ENCODE data around the gene ANKRD45.
"Not testable (repeated sequence)": the region's sequence is repeated elsewhere in the genome, so short reads cannot be mapped to it uniquely, and the experiment has no call there.

The ANKRD45 gene

DNA sequence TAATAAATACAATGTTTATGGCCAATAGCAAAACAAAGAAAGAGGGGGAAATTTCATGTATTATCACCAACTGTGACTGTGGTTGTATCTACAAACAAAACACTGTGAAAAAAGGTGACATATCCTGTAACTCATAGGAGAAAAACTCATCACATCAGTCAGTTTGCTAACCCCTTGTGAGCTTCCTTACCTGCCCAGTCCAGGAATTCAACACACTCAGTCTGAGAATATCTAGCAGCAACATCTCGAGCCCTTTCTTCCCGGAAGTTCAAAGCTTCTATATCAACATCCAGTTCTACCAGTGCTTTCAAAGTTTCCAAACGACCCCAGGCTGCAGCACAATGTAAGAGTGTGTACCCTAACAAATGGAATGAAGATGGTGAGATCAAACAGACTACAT, 23.0 kb downstream of the ANKRD45 start:
- no peaks in the 10 kb centered on the region for H3K9me3 ChIP-seq
- no peak overlapping the region for H3K4me3 ChIP-seq (ENCODE audit: low read depth, low read length)
- TF ChIP-seq, protein P1, sequence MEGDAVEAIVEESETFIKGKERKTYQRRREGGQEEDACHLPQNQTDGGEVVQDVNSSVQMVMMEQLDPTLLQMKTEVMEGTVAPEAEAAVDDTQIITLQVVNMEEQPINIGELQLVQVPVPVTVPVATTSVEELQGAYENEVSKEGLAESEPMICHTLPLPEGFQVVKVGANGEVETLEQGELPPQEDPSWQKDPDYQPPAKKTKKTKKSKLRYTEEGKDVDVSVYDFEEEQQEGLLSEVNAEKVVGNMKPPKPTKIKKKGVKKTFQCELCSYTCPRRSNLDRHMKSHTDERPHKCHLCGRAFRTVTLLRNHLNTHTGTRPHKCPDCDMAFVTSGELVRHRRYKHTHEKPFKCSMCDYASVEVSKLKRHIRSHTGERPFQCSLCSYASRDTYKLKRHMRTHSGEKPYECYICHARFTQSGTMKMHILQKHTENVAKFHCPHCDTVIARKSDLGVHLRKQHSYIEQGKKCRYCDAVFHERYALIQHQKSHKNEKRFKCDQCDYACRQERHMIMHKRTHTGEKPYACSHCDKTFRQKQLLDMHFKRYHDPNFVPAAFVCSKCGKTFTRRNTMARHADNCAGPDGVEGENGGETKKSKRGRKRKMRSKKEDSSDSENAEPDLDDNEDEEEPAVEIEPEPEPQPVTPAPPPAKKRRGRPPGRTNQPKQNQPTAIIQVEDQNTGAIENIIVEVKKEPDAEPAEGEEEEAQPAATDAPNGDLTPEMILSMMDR (IDR thresholded peaks at IDR 0.05; ENCODE audit: low read depth, low read length): no peak
- H3K36me3 ChIP-seq: no peaks in the 10 kb centered on the region
- H3K4me1 ChIP-seq: no peaks in the 10 kb centered on the region
- DNase-seq: no peak
- no peaks in the 10 kb centered on the region; the same call in 1 of the 2 replicates for H3K27me3 ChIP-seq

DNA sequence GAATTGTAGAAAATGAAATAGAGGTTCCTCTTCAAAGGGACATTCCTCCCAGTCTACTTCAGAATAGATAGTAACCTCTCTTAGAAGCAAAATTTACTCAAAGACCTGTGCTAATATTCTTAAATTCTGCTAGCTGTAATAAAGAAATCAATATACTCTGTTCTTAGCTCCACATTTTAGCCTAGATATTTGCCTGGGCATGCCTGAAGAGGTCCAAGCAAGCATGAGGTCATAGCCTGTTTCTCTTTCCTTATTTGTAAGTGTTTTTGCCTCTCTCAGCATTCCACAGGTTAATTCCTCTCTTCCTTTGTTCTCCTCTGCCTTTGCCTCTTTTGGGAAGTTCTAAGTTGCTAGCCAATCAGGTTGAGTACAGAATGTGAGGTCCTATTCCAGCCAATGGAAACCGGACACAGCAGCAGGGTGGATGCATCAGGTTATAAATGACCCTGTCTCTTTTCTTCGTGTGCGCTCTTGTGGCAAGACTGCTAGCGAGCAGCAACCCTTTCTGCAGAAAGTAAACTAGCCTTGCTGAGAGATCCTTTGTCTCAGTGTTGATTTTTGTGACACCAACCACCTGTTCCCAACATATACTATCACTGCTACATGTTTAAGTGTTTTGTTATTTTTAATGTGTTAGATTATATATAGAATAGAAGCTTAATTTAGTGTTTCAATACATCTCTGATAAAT, 27.1 kb downstream of the ANKRD45 start:
- not testable (repeated sequence) for DNase-seq; H3K9me3 ChIP-seq; H3K4me3 ChIP-seq (ENCODE audit: low read depth, low read length); H3K4me1 ChIP-seq; H3K27me3 ChIP-seq; H3K36me3 ChIP-seq

DNA sequence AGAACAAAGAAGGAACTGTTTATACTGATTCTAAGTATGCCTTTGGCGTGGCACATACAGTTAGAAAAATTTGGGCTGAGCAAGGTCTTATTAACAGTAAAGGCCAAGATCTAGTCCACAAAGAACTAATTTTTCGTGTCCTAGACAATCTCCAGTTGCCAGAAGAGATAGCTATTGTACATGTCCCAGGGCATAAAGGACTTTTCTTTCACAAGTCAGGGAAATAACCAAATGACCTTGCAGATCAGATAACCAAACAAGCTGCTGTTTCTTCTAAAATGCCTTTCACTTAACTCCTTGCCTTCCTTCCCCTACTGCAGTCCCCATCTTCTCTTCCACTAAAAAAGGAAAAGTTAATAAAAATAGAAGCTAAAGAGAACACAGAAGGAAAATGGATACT, 30.5 kb downstream of the ANKRD45 start:
- Histone ChIP-seq H3K9me3 (no peaks in the 10 kb centered on the region), H3K4me3 (ENCODE audit: low read depth, low read length) (no peak overlapping the region), H3K36me3 (no peaks in the 10 kb centered on the region), H3K27me3 (no peaks in the 10 kb centered on the region), H3K4me1 (no peaks in the 10 kb centered on the region)
- DNase-seq: no peak
- TF ChIP-seq, protein P1 (IDR thresholded peaks at IDR 0.05; ENCODE audit: low read depth, low read length): no peak

DNA sequence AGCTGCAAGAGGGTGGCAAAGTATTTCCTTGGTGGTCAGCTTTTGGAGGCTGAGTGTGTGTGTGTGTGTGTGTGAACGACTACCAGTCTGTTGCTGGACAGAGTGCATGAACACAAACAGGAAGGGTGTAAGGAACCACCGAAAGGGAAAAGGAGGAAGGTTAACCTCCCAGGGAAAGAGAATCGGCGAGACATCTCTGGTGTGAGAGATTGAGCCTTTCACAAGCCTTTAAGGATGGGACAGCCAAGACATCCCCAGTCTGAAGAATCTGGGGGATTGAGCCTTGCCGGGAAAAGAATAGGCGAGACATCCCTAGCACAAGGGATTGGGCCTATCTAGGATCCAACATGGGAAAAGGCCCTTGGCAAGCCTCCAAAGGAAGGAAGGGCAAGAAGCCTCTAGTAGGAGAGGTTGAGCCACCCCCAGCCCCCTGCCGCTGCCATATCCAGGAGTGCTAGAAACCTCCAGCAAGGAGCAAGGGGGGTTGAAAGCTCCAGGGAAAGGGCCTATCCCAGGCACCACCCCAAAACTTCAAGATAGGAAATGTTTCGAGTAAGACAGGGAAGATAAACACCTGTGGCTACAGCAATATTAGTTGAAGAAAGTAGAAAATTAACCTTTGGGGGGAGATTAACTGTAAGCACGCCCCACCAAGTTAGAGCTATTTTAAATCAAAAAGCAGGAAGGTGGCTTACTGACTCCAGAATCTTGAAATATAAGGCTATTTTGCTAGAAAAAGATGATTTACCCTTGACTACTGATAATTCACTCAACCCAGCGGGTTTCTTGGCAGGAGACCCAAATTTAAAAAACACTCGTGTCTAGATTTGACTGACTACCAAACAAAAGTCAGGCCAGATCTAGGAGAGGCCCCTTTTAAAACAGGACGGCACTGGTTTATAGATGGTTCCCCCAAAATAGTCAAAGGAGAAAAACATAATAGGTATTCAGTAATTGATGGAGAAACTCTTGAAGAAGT, 31.3 kb downstream of the ANKRD45 start:
- Histone ChIP-seq H3K9me3 (no peaks in the 10 kb centered on the region), H3K27me3 (no peaks in the 10 kb centered on the region), H3K4me3 (ENCODE audit: low read depth, low read length) (no peak overlapping the region), H3K36me3 (no peaks in the 10 kb centered on the region), H3K4me1 (no peaks in the 10 kb centered on the region)
- no peak for DNase-seq
- TF ChIP-seq, protein P1 (IDR thresholded peaks at IDR 0.05; ENCODE audit: low read depth, low read length): no peak

DNA sequence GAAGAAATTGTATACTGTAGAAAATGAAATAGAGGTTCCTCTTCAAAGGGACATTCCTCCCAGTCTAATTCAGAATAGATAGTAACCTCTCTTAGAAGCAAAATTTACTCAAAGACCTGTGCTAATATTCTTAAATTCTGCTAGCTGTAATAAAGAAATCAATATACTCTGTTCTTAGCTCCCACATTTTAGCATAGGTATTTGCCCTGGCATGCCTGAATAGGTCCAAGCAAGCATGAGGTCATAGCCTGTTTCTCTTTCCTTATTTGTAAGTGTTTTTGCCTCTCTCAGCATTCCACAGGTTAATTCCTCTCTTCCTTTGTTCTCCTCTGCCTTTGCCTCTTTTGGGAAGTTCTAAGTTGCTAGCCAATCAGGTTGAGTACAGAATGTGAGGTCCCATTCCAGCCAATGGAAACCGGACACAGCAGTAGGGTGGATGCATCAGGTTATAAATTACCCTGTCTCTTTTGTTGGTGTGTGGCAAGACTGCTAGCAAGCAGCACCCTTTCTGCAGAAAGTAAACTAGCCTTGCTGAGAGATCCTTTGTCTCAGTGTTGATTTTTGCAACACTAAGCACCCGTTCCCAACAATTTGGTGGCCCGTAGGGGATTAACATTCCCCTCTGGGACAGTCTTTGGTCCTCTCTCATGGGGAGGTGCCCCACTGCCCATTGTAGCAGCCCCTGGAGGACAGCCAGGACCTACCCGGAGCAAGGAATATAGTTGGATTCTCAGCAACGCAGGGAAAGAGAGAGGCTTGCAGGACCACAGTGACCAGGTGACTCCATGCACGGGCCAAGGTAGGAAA, 32.2 kb downstream of the ANKRD45 start:
- not testable (repeated sequence) for H3K4me3 ChIP-seq (ENCODE audit: low read depth, low read length); DNase-seq; H3K9me3 ChIP-seq; H3K27me3 ChIP-seq; H3K36me3 ChIP-seq; H3K4me1 ChIP-seq

DNA sequence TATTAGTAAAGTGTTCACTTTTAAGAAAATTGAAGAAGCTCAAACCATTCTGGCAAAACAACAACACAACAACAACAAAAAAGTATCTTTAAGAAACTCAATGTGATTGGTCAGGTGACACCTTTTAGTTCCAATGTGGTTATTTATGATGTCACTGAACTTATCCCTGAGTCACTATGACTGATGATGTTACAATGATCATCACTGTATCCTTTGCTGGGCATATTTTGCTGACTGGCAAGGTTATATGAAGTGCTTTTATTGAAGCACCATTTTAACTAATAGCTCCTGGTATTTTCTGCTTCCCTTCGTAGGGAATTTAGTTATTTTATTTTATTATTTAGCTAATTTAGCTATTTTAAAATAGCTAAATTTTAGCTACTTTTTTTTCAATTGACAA, 34.5 kb downstream of the ANKRD45 start, which contains the start of gene TEX50:
Gene TEX50 (plus strand): TSS at position 223 of the 400 bp plus-strand sequence. CDS start 184 bp downstream, outside the sequence.
- TF ChIP-seq, protein P1 (IDR thresholded peaks at IDR 0.05; ENCODE audit: low read depth, low read length): no peak
- Histone ChIP-seq H3K4me1 (no peaks in the 10 kb centered on the region), H3K9me3 (no peaks in the 10 kb centered on the region), H3K4me3 (ENCODE audit: low read depth, low read length) (no peak within 1 kb of the TSS), H3K36me3 (no peaks in the 10 kb centered on the region), H3K27me3 (no peaks in the 10 kb centered on the region)
- no peak for DNase-seq
